Motor neuron (in vitro differentiated cells): ENCODE results near the gene DDX31. TPM values are rescaled to one million over a fixed set of nuclear protein-coding genes. Genes with fewer than 3 reads are reported as not detected.

Experiments used
- ATAC-seq, 8 experiments: fragments of 200-7000 bp; cut with Tn5 transposase; replicated peaks in 6 of 8; 2 replicates each; pipeline ENCODE4 v1.8.0; 2021; ENCODE audit warnings: mild to moderate bottlenecking in 8 of 8, moderate library complexity in 8 of 8
- H3K27ac ChIP-seq, 2 donors: fragments of 250-450 bp; sonication (Bioruptor Pico); 2 replicates each; pipeline ENCODE4 v1.9.0; 2021; ENCODE audit warnings: antibody characterized with exemption in 2 of 2, mild to moderate bottlenecking in 2 of 2, moderate library complexity in 1 of 2
- H3K4me1 ChIP-seq, 2 donors: fragments of 250-450 bp; sonication (Bioruptor Pico); replicated peaks in 1 of 2; 2 replicates each; pipeline ENCODE4 v1.6.1; 2021; ENCODE audit warnings: antibody characterized with exemption in 2 of 2, mild to moderate bottlenecking in 2 of 2, moderate library complexity in 1 of 2
- H3K4me3 ChIP-seq, 5 donors: fragments of 250-450 bp; sonication (Bioruptor Pico); 2 replicates each; pipeline ENCODE4 v1.9.0; 2021; ENCODE audit warnings: antibody characterized with exemption in 5 of 5, mild to moderate bottlenecking in 5 of 5, moderate library complexity in 4 of 5
- WGBS, 10 experiments: fragments of 450-650 bp; shearing (Covaris generic); methylation state at CpG; one replicate each; pipeline ENCODE4 v1.0.0; 2022; 5-methylcytosine and 5-hydroxymethylcytosine counted together
- in situ Hi-C, 9 experiments: fragments of 400-800 bp; cut with MboI; loops; one replicate each; pipeline ENCODE4 v1.15.0; 2021; ENCODE audit warnings: low sequenced_read_pairs in 9 of 9, low pct_unique_long_range_greater_than_20kb in 2 of 9; ENCODE audit not compliant: unreplicated experiment in 9 of 9
- total RNA-seq, 8 experiments: library from RNA; unstranded; fragments of 300-600 nt; gene quantifications; 2 replicates each; pipeline versions ENCODE4 v1.2.3 to v1.2.4, GENCODE V29; 2022

Gene DDX31
- total RNA-seq, 8 experiments from 2014 or later, result 9.1 to 40.2 (median 13.5) TPM

DNA sequence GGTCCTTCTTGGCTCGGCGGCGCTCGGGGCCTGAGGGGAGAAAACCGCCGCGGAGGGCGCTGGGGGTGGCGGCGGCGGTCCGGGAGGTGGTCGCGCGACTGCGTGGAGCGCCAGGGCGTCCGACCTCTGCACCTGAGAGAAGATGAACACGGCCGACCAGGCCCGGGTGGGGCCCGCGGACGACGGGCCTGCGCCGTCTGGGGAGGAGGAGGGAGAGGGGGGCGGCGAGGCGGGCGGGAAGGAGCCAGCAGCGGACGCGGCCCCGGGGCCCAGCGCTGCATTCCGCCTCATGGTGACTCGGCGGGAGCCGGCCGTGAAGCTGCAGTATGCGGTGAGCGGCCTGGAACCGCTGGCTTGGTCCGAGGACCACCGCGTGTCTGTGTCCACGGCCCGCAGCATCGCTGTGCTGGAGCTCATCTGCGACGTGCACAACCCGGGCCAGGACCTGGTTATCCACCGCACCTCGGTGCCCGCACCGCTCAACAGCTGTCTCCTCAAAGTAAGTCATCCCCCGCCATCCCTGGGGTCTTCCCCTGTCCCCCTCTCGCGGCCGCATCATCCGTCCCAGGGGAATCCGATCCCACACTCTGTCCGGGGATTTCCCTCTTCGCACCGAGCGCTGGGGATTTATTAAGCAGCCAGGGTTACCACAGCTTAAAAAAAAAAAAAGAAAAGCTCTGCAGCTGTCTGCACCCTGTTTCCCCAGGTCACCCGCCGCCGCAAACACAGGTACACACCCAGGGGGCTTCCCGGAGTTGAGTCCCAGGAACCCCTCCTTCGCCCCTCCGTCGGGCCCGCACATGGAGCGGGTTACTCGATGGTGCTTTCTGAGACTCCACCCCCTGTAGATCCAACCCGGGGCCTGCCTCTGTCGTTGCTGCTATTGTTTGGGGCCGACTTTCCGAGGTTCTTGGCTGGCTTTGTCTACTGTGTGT is 941 bp upstream of the DDX31 start, which contains the start of gene GTF3C4:
TSS of gene GTF3C4 (plus strand) at position 8 of the 935 bp plus-strand sequence. CDS start at position 143, 135 bp downstream.
- H3K4me3 ChIP-seq, result peak within 1 kb of the TSS; percentile 77 to 99 (median 84)
- WGBS, 10 experiments, result 0 to 2% (median 0%) methylated on average over 1 to 9 of the region's 82 CpGs; no CpG with 5 or more reads in 4 of the 10 experiments
- in situ Hi-C loops, result no loop called here
- H3K4me1 ChIP-seq, result peaks cover 4 to 15% of the 10 kb centered on the region in 2 donors
- peak in 6 of 8 experiments; percentile 11 to 70 (median 44) for ATAC-seq
- peak within 1 kb of the TSS; percentile 95 to 98 for H3K27ac ChIP-seq

DNA sequence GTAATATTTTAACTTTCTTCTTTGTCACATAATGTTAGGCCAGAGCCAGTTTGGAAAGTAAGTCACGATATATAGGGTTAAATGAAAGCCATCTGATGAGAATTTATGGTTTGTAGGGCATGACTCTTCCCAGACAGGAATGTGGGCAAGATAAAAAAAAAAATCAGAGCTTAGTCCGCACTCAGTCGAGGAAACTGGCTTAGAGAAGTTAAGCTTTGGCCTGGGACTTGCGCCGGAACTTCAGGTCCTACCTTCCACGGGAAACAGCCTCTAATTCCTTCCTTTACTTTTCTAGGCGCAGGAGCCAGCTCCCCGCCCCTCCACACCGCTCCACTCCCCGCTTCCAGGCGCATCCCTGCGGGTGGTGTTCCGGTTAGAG is 475 bp downstream of the DDX31 start:
- WGBS, 10 experiments, result 0 to 2% (median 0%) methylated on average over 4 to 11 of the region's 13 CpGs; no CpG with 5 or more reads in 5 of the 10 experiments
- in situ Hi-C loops, result no loop called here
- ATAC-seq, result peak; percentile 51 to 67 (median 62)
- Histone ChIP-seq H3K4me1 (peaks cover 4 to 15% of the 10 kb centered on the region in 2 donors), H3K4me3 (peak overlapping the region; percentile 77 to 99 (median 84)), H3K27ac (peak overlapping the region; percentile 95 to 98)

DNA sequence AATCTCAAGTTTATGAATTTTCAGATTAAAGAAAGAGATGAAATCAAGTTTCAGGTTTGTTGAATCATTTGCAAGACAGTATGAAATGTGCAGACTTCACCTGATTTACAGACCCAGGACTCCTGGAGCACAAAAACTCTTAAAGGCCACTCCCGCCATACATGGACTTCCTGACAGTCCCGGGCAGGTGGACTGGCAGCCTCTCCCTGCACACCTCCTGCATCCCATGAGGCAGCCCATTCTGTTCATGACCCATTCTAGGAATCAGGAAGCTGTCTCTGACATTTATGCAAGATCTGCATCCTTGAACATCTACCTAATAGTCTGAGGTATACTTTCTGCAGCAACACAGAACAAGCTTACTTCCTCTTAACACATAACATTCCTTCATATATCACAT is 5.9 kb downstream of the DDX31 start:
- Histone ChIP-seq H3K4me3 (no peak overlapping the region), H3K27ac (no peak overlapping the region), H3K4me1 (peaks cover 7 to 12% of the 10 kb centered on the region in 2 donors)
- in situ Hi-C loops, result no loop called here
- ATAC-seq, result no peak
- WGBS, 10 experiments, result 40 to 100% (median 88%) methylated on average over 1 to 2 of the region's 2 CpGs; no CpG with 5 or more reads in 1 of the 10 experiments

DNA sequence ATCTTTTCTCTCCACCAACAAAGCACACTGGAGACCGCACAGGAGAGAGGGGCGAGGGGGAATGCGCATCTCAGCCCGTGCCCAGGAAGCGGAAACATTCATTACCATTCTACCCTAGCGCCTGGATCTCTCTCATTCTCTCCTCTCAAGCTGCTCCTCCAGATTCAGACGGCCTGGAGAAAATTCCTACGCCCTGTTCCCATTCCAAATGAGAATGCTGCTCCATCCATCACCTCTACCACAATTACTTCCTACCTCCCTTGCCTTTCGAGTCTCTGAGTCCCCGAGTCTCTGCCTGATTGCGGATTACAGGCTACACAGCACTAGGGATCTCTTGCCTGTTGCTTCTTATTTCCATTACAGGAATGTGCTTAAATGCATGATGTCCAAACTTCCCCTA is 6.7 kb downstream of the DDX31 start:
- ATAC-seq, result peak; percentile 27 to 88 (median 40)
- no peak overlapping the region for H3K27ac ChIP-seq
- H3K4me3 ChIP-seq, result no peak overlapping the region
- 0 to 43% (median 10%) methylated on average over 1 to 8 of the region's 11 CpGs; no CpG with 5 or more reads in 2 of the 10 experiments for WGBS, 10 experiments
- H3K4me1 ChIP-seq, result peaks cover 5 to 9% of the 10 kb centered on the region in 2 donors
- in situ Hi-C loops, result no loop called here

DNA sequence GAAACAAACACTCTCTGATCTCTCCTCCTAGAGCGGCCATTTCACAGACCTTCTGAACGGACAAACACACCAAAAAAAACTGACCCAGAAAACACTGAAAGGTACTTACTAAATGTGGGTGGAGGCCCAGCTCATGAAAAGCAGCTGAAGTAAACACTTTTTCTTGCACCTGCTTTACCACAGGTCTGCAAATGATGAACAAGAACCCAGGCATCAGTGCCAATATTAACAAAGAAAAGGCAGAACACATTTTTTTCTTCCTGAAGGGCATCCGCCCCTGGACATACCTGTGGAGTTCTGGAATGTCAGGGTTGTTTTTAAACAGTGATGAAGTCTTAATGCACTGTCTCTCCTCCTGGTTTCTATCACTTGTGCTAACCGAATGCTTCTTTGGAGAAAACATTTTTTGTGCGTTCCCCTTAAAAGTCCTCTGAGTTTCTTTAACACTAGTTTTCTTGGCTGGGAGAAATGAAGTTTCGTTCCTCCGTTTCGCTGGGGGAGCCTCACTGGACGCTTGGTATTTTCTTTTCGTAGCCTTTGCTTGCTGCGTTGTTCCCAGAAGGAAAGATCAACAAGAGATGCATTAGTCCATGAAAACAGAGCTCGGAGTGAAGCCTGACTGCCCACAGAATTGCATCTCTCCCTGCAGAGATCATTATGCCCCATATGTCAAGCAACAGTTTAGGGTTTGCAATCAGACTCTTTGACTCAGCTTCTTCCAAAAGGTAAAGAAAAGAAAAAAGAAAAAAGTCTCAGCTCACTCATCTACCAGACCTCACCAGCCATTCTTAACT is 7.4 kb downstream of the DDX31 start:
- ATAC-seq, result no peak
- Histone ChIP-seq H3K27ac (no peak overlapping the region), H3K4me1 (peaks cover 5 to 9% of the 10 kb centered on the region in 2 donors), H3K4me3 (no peak overlapping the region)
- in situ Hi-C loops, result no loop called here
- WGBS, 10 experiments, result 65 to 97% (median 88%) methylated on average over 4 to 12 of the region's 12 CpGs

DNA sequence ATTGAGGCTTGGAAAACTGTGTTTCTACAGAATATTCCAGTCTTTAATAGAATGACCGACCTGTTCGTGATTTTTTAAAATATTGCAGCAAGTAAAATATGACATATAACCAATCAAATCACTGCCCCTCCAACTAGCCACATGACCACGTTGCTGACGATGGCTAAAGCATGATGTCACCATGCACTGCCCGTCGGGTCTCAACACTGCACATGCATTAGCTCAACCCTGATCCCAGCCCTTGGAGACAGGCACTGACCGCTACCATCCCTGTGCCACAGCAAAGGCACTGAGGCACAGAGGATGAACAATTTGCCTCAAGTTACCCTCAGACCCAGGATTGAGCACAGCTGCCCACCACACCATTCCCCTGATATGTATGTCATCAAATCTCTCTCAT is 13.5 kb downstream of the DDX31 start:
- no peaks in the 10 kb centered on the region for H3K4me1 ChIP-seq
- H3K4me3 ChIP-seq, result no peak overlapping the region
- 89 to 100% (median 93%) methylated on average over 2 to 7 of the region's 7 CpGs; no CpG with 5 or more reads in 2 of the 10 experiments for WGBS, 10 experiments

DNA sequence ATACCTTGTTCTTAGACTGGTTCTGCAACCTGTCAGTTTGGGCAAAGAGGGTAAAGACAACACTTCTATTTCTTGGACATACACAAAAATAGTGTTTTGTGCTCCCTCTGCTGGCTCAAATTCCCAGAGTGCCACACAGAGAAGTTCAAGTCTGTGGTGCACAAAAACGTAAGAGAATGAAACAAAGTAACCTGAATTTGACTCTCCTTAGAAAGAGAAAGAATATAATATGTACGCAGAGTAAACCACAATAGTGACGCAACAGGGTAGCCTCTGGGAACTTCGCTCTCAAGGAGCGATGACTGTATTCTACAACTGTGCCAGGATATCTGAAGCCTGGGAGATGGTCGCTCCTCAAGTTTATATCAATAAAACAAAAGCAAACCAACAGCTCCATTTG is 18.5 kb downstream of the DDX31 start:
- Histone ChIP-seq H3K4me1 (no peaks in the 10 kb centered on the region), H3K27ac (no peak overlapping the region), H3K4me3 (no peak overlapping the region)
- in situ Hi-C loops, result no loop called here
- ATAC-seq, result peak in 2 of 8 experiments; percentile 14 to 20
- WGBS, 10 experiments, result 65 to 88% (median 79%) methylated on average over 1 to 6 of the region's 6 CpGs; no CpG with 5 or more reads in 2 of the 10 experiments

More for the DNA sequence above, 13.5 kb downstream of the DDX31 start:
- ATAC-seq, result peak in 5 of 8 experiments; percentile 34 to 99 (median 58)
- in situ Hi-C loops, result no loop called here
- H3K27ac ChIP-seq, result no peak overlapping the region

DNA sequence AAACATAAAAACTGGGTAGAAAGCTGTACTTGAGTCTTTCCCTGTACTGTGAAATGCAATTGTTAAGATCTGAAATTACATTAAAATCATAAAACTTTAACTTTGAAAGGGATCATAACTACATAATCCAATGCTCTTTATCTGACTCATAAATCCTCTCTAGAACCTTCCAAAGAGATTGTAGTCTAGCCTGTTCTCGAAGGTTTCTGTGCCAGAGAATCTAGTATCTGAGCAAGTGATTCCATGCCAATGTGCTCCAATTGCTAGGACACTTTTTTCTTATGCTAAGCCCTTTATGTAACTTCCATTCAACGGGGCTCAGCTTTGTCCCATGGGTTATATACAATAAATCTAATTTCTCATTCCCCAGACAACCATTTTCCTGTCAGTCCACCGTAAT is 21.1 kb downstream of the DDX31 start:
- H3K4me1 ChIP-seq, result no peaks in the 10 kb centered on the region
- ATAC-seq, result no peak
- H3K27ac ChIP-seq, result no peak overlapping the region
- no peak overlapping the region for H3K4me3 ChIP-seq
- in situ Hi-C loops, result no loop called here
- WGBS, 10 experiments, result 0 to 100% (median 86%) methylated on average over 1 to 3 of the region's 3 CpGs

DNA sequence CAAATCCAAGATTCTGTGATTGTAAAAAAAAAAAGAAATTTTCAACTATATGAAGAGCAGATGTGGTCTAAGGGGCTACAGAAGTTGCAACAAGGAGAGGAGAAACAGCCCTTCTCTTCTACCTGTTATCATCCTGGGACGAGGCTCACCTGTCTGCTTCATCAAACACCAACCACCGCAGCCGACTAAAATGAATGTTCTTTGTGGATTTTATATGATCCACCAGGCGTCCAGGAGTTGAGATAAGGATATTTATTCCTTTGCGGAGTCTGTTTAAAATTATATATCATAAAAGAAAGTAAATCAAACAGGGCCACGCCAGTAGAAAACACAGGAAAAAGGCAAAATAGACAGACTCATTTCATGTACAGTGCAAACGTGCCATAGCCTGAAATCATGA is 21.5 kb downstream of the DDX31 start:
- H3K27ac ChIP-seq, result no peak overlapping the region
- ATAC-seq, result no peak
- H3K4me1 ChIP-seq, result no peaks in the 10 kb centered on the region
- H3K4me3 ChIP-seq, result no peak overlapping the region
- WGBS, 10 experiments, result 81 to 100% (median 90%) methylated on average over 1 to 7 of the region's 7 CpGs
- in situ Hi-C loops, result no loop called here

DNA sequence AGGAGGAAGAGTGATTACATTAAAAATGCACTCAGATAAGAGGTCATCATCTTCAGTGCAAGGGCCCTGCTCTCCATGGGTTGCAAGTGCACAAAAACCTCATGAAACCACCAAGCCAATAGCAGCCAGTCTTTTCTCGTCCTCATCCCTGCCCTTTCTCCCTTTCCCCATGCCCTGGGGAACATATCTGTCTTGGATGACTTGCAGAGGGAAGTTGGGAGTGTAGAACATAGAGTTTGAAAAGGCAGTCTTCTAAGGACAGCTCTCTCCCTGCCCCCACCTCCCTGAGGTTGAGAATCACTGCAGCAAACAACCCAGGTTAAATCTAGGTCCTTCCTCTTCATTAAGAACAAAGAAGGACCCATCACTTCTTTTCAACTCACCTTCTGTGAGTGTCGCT is 22.0 kb downstream of the DDX31 start:
- in situ Hi-C loops, result no loop called here
- 60 to 100% (median 90%) methylated on average over 1 to 2 of the region's 2 CpGs; no CpG with 5 or more reads in 3 of the 10 experiments for WGBS, 10 experiments
- Histone ChIP-seq H3K4me3 (no peak overlapping the region), H3K27ac (no peak overlapping the region), H3K4me1 (no peaks in the 10 kb centered on the region)
- ATAC-seq, result no peak

DNA sequence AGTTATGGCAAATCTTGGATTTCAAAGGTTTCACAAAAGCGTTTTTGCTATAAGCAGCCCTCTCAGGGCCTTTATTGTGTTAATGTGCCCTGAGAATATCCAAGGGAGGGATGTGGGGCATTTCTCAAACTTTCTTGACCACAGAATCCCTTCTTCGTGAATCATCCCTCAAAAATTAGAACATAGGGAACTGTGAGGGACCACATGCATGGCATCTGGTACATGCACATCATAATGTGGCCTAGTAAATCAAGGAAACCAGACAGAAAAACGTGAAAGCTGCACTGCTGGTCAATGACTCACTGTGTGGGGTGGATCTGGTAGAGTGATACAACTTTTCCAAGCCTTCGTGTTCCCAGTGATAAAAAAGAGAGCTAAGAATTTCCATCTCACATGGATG is 22.4 kb downstream of the DDX31 start:
- in situ Hi-C loops, result no loop called here
- 7 to 100% (median 85%) methylated on average over 1 to 4 of the region's 4 CpGs; no CpG with 5 or more reads in 2 of the 10 experiments for WGBS, 10 experiments
- ATAC-seq, result peak in 2 of 8 experiments; percentile 98
- H3K4me3 ChIP-seq, result no peak overlapping the region
- H3K27ac ChIP-seq, result no peak overlapping the region
- no peaks in the 10 kb centered on the region for H3K4me1 ChIP-seq

DNA sequence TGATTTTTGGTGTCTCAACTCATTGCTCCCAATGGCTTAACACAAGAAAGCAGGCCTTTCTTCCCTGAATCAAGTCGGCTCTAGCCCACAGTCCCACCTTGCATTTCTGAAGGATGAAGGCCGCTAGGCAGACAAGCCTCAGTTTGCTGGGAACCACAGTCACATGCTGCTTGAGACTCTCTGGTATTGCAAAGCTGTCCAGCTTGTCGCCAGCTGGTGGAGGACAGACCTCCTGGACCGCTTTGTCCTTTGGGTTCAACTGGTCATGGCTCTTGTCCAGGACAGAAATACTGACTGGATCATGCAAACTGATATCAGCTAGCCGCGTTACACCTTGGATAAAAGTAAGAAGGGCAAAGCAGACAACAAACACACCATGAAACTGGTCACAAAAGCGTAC is 23.1 kb downstream of the DDX31 start:
- 20 to 100% (median 96%) methylated on average over 1 to 5 of the region's 7 CpGs; no CpG with 5 or more reads in 2 of the 10 experiments for WGBS, 10 experiments
- no peak for ATAC-seq
- in situ Hi-C loops, result no loop called here
- Histone ChIP-seq H3K27ac (no peak overlapping the region), H3K4me1 (no peaks in the 10 kb centered on the region), H3K4me3 (no peak overlapping the region)

DNA sequence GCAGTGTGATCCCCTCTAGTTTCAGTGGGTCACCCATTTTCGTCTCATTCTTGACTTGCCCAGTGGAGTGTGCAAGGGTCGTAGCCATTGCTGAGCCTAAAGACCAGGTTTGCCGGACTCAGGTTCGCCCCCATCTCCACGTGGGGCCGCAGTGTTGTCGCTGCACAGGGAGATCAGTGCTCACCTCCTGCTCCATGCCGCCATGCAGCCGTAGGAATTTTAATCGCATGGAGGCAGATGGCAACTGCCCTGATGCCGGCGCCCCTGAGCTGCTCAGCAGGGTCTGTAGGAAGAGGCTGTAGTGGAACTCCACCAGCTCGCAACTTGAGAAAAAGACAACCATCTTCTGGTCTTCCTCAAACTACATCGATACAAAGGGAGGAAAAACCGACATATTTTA is 24.1 kb downstream of the DDX31 start:
- WGBS, 10 experiments, result 94 to 100% (median 96%) methylated on average over 3 to 13 of the region's 15 CpGs; no CpG with 5 or more reads in 4 of the 10 experiments
- no peak for ATAC-seq
- H3K27ac ChIP-seq, result no peak overlapping the region
- in situ Hi-C loops, result no loop called here
- H3K4me1 ChIP-seq, result no peaks in the 10 kb centered on the region
- H3K4me3 ChIP-seq, result no peak overlapping the region
